ENCODE data around the gene FAM163A.

Gene FAM163A

GRCh38 chr1:179767177-179767581, 24.1 kb downstream of the FAM163A start:
- H3K9me3 ChIP-seq (ENCODE audit: insufficient read depth, low read depth, low read length), result no peaks in the 10 kb centered on the region
- H3K36me3 ChIP-seq (ENCODE audit: insufficient read depth, low read length), result no peaks in the 10 kb centered on the region
- no peaks in the 10 kb centered on the region for H3K27me3 ChIP-seq (ENCODE audit: insufficient read depth, low read length, poor library complexity, severe bottlenecking)
- H2AFZ ChIP-seq (ENCODE audit: low read length), result no peak overlapping the region
- no peaks in the 10 kb centered on the region for H3K79me2 ChIP-seq (ENCODE audit: insufficient read depth, low read length)
- TF ChIP-seq CTCF (conservative IDR thresholded peaks at IDR 0.05; ENCODE audit: low read length) (no peak), EZH2phosphoT487 (IDR thresholded peaks at IDR 0.05; ENCODE audit: borderline replicate concordance) (no peak)
- H3K9ac ChIP-seq (ENCODE audit: low read depth, low read length, poor library complexity, severe bottlenecking), result no peak overlapping the region
- H3K4me2 ChIP-seq (ENCODE audit: low read depth, low read length, poor library complexity, severe bottlenecking), result no peak overlapping the region
- H3K4me1 ChIP-seq (ENCODE audit: insufficient read depth, low read length, poor library complexity, severe bottlenecking), result no peaks in the 10 kb centered on the region
- H3K4me3 ChIP-seq (ENCODE audit: low read length, poor library complexity, severe bottlenecking), result no peak overlapping the region
- H4K20me1 ChIP-seq (ENCODE audit: insufficient read depth, low read length, poor library complexity, severe bottlenecking), result no peaks in the 10 kb centered on the region
- H3F3A ChIP-seq (ENCODE audit: low read depth), result no peaks in the 10 kb centered on the region
- no peaks in the 10 kb centered on the region for H3K9me2 ChIP-seq (replicated peaks; ENCODE audit: low read depth, low read length)

- Histone ChIP-seq H4K20me1 (ENCODE audit: insufficient read depth, low read length, poor library complexity, severe bottlenecking) (no peaks in the 10 kb centered on the region), H2AFZ (ENCODE audit: low read length) (no peak overlapping the region), H3K9ac (ENCODE audit: low read depth, low read length, poor library complexity, severe bottlenecking) (no peak overlapping the region), H3K9me3 (ENCODE audit: insufficient read depth, low read depth, low read length) (no peaks in the 10 kb centered on the region), H3K27me3 (ENCODE audit: insufficient read depth, low read length, poor library complexity, severe bottlenecking) (no peaks in the 10 kb centered on the region), H3K4me1 (ENCODE audit: insufficient read depth, low read length, poor library complexity, severe bottlenecking) (no peaks in the 10 kb centered on the region), H3F3A (ENCODE audit: low read depth) (no peaks in the 10 kb centered on the region), H3K79me2 (ENCODE audit: insufficient read depth, low read length) (no peaks in the 10 kb centered on the region), H3K4me3 (ENCODE audit: low read length, poor library complexity, severe bottlenecking) (no peak overlapping the region), H3K4me2 (ENCODE audit: low read depth, low read length, poor library complexity, severe bottlenecking) (no peak overlapping the region), H3K36me3 (ENCODE audit: insufficient read depth, low read length) (no peaks in the 10 kb centered on the region), H3K9me2 (replicated peaks; ENCODE audit: low read depth, low read length) (no peaks in the 10 kb centered on the region)
- TF ChIP-seq CTCF (conservative IDR thresholded peaks at IDR 0.05; ENCODE audit: low read length) (no peak), EZH2phosphoT487 (IDR thresholded peaks at IDR 0.05; ENCODE audit: borderline replicate concordance) (no peak)
Measured at GRCh38 chr1:179767996-179768395, 24.9 kb downstream of the FAM163A start.

- Histone ChIP-seq H3K4me2 (ENCODE audit: low read depth, low read length, poor library complexity, severe bottlenecking) (no peak overlapping the region), H3K4me1 (ENCODE audit: insufficient read depth, low read length, poor library complexity, severe bottlenecking) (no peaks in the 10 kb centered on the region), H4K20me1 (ENCODE audit: insufficient read depth, low read length, poor library complexity, severe bottlenecking) (no peaks in the 10 kb centered on the region), H3K9me2 (replicated peaks; ENCODE audit: low read depth, low read length) (no peaks in the 10 kb centered on the region), H3K4me3 (ENCODE audit: low read length, poor library complexity, severe bottlenecking) (no peak overlapping the region), H3F3A (ENCODE audit: low read depth) (no peaks in the 10 kb centered on the region), H3K9ac (ENCODE audit: low read depth, low read length, poor library complexity, severe bottlenecking) (no peak overlapping the region), H2AFZ (ENCODE audit: low read length) (no peak overlapping the region), H3K36me3 (ENCODE audit: insufficient read depth, low read length) (no peaks in the 10 kb centered on the region), H3K27me3 (ENCODE audit: insufficient read depth, low read length, poor library complexity, severe bottlenecking) (no peaks in the 10 kb centered on the region), H3K79me2 (ENCODE audit: insufficient read depth, low read length) (no peaks in the 10 kb centered on the region), H3K9me3 (ENCODE audit: insufficient read depth, low read depth, low read length) (no peaks in the 10 kb centered on the region)
- TF ChIP-seq EZH2phosphoT487 (IDR thresholded peaks at IDR 0.05; ENCODE audit: borderline replicate concordance) (no peak), CTCF (conservative IDR thresholded peaks at IDR 0.05; ENCODE audit: low read length) (no peak)
Measured at GRCh38 chr1:179770887-179771502, 27.9 kb downstream of the FAM163A start.
